Measurements from ENCODE around the gene ITGAE.

Gene ITGAE

DNA sequence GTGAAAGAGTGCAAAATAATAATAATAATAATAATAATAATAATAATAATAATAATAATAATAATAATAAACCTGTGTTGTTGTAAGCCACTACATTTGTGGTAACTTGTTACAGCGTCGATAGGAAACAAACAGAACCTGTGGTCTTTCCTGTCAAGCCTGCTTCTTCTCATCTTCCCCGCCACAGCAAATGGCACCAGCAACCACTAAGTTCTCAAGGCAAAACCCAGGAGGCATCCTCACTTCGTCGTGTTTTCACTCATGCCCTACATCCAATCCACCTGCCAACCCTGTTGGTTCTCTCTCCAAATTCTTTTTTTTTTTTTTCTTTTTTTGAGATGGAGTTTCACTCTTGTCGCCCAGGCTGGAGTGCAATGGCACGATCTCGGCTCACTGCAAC lies 34.2 kb downstream of the ITGAE start:
- Histone ChIP-seq H3K4me2 (ENCODE audit: low read depth, low read length, poor library complexity, severe bottlenecking) (no peak overlapping the region), H3K9me2 (replicated peaks; ENCODE audit: low read depth, low read length) (no peaks in the 10 kb centered on the region), H3F3A (ENCODE audit: low read depth) (peaks cover 13% of the 10 kb centered on the region), H3K36me3 (ENCODE audit: insufficient read depth, low read length) (no peaks in the 10 kb centered on the region), H3K27me3 (ENCODE audit: insufficient read depth, low read length, poor library complexity, severe bottlenecking) (no peaks in the 10 kb centered on the region), H4K20me1 (ENCODE audit: insufficient read depth, low read length, poor library complexity, severe bottlenecking) (no peaks in the 10 kb centered on the region), H3K4me1 (ENCODE audit: insufficient read depth, low read length, poor library complexity, severe bottlenecking) (peaks cover 67% of the 10 kb centered on the region), H3K79me2 (ENCODE audit: insufficient read depth, low read length) (no peaks in the 10 kb centered on the region), H2AFZ (ENCODE audit: low read length) (no peak overlapping the region), H3K9ac (ENCODE audit: low read depth, low read length, poor library complexity, severe bottlenecking) (no peak overlapping the region), H3K9me3 (ENCODE audit: insufficient read depth, low read depth, low read length) (no peaks in the 10 kb centered on the region), H3K4me3 (ENCODE audit: low read length, poor library complexity, severe bottlenecking) (no peak overlapping the region)
- no peak for TF ChIP-seq CTCF (conservative IDR thresholded peaks at IDR 0.05; ENCODE audit: low read length)
- TF ChIP-seq EZH2phosphoT487 (IDR thresholded peaks at IDR 0.05; ENCODE audit: borderline replicate concordance), result no peak

DNA sequence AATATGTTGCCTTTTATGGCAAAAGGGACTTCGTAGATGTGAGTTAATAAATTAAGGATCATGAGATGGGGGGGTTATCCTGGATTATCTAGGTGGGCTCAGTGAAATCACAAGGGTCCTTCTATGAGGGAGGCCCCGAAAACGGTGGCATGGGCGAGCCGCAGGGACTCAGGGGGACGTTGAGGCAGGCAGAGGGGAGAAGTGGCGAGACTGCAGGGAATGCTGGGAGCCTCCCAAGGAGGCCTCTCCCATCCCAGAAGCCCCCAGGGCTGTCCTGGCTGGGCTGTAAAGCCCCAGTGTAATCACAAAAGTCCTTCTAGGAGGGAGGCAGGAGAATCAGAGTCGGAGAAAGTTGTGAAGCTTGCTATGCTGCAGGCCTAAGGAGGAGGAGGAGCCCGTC lies 35.0 kb downstream of the ITGAE start:
- H3K4me3 ChIP-seq (ENCODE audit: low read length, poor library complexity, severe bottlenecking), result peak overlapping the region; percentile 66
- H3F3A ChIP-seq (ENCODE audit: low read depth), result peaks cover 11% of the 10 kb centered on the region
- TF ChIP-seq EZH2phosphoT487 (IDR thresholded peaks at IDR 0.05; ENCODE audit: borderline replicate concordance) (no peak), CTCF (conservative IDR thresholded peaks at IDR 0.05; ENCODE audit: low read length) (no peak)
- no peaks in the 10 kb centered on the region for H3K27me3 ChIP-seq (ENCODE audit: insufficient read depth, low read length, poor library complexity, severe bottlenecking)
- H3K9me2 ChIP-seq (replicated peaks; ENCODE audit: low read depth, low read length), result no peaks in the 10 kb centered on the region
- no peaks in the 10 kb centered on the region for H3K79me2 ChIP-seq (ENCODE audit: insufficient read depth, low read length)
- 0 out of 2 replicates have a peak overlapping the region, but pooled peaks have one; percentile 10 for H2AFZ ChIP-seq (ENCODE audit: low read length)
- peaks cover 60% of the 10 kb centered on the region for H3K4me1 ChIP-seq (ENCODE audit: insufficient read depth, low read length, poor library complexity, severe bottlenecking)
- H4K20me1 ChIP-seq (ENCODE audit: insufficient read depth, low read length, poor library complexity, severe bottlenecking), result no peaks in the 10 kb centered on the region
- H3K9ac ChIP-seq (ENCODE audit: low read depth, low read length, poor library complexity, severe bottlenecking), result peak overlapping the region; percentile 81
- H3K36me3 ChIP-seq (ENCODE audit: insufficient read depth, low read length), result no peaks in the 10 kb centered on the region
- peak overlapping the region; percentile 86 for H3K4me2 ChIP-seq (ENCODE audit: low read depth, low read length, poor library complexity, severe bottlenecking)
- no peaks in the 10 kb centered on the region for H3K9me3 ChIP-seq (ENCODE audit: insufficient read depth, low read depth, low read length)

- H2AFZ ChIP-seq (ENCODE audit: low read length), result no peak overlapping the region
- H3K9ac ChIP-seq (ENCODE audit: low read depth, low read length, poor library complexity, severe bottlenecking), result peak overlapping the region; percentile 37
- no peaks in the 10 kb centered on the region for H3K36me3 ChIP-seq (ENCODE audit: insufficient read depth, low read length)
- H3K4me3 ChIP-seq (ENCODE audit: low read length, poor library complexity, severe bottlenecking), result no peak overlapping the region
- peaks cover 38% of the 10 kb centered on the region for H3K4me1 ChIP-seq (ENCODE audit: insufficient read depth, low read length, poor library complexity, severe bottlenecking)
- H4K20me1 ChIP-seq (ENCODE audit: insufficient read depth, low read length, poor library complexity, severe bottlenecking), result no peaks in the 10 kb centered on the region
- no peak overlapping the region for H3K4me2 ChIP-seq (ENCODE audit: low read depth, low read length, poor library complexity, severe bottlenecking)
- H3K79me2 ChIP-seq (ENCODE audit: insufficient read depth, low read length), result no peaks in the 10 kb centered on the region
- H3K9me3 ChIP-seq (ENCODE audit: insufficient read depth, low read depth, low read length), result no peaks in the 10 kb centered on the region
- no peak for TF ChIP-seq EZH2phosphoT487 (IDR thresholded peaks at IDR 0.05; ENCODE audit: borderline replicate concordance)
- TF ChIP-seq CTCF (conservative IDR thresholded peaks at IDR 0.05; ENCODE audit: low read length), result no peak
- H3K9me2 ChIP-seq (replicated peaks; ENCODE audit: low read depth, low read length), result no peaks in the 10 kb centered on the region
- peaks cover 8% of the 10 kb centered on the region for H3F3A ChIP-seq (ENCODE audit: low read depth)
- no peaks in the 10 kb centered on the region for H3K27me3 ChIP-seq (ENCODE audit: insufficient read depth, low read length, poor library complexity, severe bottlenecking)
These were observed 37.2 kb downstream of the ITGAE start for GRCh38 chr17:3763777-3764170.

Measured in Loucy (cell line).